HG03280 (cell line): ENCODE data around the gene PPRC1.
A peak's percentile ranks its signal among the peaks of the same experiment; 100 is the strongest.

ENCODE experiments used
- ATAC-seq: cut with Tn5 transposase; IDR thresholded peaks from one replicate; pipeline ENCODE4 v1.9.1; 2021; ENCODE audit warnings: mild to moderate bottlenecking, moderate library complexity; ENCODE audit not compliant: unreplicated experiment

Gene PPRC1

GRCh38 chr10:102118867-102119266 lies 14.0 kb upstream of the PPRC1 start:
- no peak for ATAC-seq

DNA sequence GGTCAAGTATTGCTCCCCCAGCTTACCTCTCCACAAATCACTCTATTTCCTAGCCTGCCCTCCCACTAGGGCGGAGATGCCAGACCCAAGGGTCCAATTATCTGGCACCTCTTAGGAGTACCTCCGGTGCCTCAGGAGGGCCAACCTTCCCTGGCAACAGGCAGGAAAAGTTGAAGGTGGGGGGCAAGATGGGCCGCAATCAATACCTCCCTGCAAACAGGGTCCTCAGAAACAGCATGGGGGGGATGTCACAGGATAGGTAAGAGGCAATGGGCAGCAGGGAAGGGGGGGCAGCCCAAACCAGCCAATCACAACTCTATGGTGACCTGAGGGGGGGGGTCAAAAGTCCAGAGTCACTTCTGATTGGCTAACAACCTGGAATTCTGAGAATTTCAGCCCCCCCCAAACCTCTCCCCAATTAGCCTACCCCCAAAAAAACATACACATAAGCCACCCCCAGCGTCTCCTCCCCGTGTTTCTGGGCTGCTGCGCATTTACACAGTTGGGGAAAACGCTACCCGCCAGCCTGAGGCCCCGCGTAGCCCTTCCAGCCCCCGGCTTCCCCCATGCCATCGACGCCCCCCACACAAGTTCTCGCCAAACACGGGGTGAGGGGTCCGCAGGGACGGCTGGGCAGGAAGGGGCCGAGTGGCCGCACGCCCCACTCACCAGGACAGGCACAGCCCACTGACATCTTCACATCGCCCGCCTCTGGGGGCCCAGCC lies 13.3 kb upstream of the PPRC1 start:
- no peak for ATAC-seq

DNA sequence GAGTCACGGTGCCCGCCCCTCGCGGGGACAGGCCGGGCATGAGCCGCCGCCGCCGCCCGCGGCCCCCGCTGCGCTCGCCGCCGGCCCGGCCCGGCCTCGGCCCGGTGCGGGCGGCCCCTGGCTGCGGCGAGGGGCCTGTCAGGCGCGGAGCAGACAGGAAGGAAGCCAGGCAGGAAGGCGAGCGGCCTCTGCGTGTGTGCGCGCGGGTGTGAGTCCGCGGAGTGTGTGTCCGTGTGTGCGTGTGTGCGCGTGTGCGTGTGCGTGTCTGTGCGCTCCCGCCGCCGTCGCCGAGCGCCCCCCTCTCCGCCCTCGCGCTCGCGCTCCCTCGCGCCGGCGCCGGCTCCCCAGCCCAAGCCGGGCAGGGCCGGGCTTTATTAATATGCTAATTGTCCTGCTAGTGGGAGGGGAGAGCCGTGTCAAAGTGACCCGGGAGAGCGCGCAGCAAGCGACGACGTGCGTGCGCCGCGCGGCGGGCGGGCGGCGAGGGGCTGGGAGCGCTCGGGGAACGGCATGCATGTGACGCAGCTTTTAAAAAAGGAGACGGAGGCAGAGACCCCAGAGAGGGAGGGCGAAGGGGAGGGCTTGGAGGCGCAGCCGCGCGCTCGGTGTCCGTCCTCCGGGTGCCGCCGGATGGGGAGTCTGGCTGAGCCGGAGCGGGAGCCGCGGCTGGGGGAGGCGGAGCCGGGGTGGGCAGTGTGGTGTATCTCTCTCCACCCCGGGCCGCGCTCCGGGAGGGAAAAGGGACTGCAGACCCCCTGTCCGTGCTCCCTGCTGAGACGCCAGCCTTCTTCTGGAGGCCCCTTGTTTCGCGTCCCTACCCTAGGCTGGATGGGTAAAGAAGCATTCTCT lies 12.5 kb upstream of the PPRC1 start, which contains the start of gene LDB1:
Gene LDB1, minus strand, starts transcription at position 227 of the 849 bp plus-strand sequence. CDS start 258 bp downstream, outside the sequence.
- ATAC-seq = peak; percentile 67

GRCh38 chr10:102120991-102121738 lies 11.7 kb upstream of the PPRC1 start:
- no peak for ATAC-seq

GRCh38 chr10:102121739-102122372 lies 11.0 kb upstream of the PPRC1 start:
- ATAC-seq = no peak

GRCh38 chr10:102122450-102122849 lies 10.4 kb upstream of the PPRC1 start:
- no peak for ATAC-seq

GRCh38 chr10:102123223-102123622 lies 9.6 kb upstream of the PPRC1 start:
- ATAC-seq = no peak

- ATAC-seq = no peak
Observed at GRCh38 chr10:102131286-102132170, 1.3 kb upstream of the PPRC1 start.

GRCh38 chr10:102132193-102132562 lies 662 bp upstream of the PPRC1 start:
- no peak for ATAC-seq

DNA sequence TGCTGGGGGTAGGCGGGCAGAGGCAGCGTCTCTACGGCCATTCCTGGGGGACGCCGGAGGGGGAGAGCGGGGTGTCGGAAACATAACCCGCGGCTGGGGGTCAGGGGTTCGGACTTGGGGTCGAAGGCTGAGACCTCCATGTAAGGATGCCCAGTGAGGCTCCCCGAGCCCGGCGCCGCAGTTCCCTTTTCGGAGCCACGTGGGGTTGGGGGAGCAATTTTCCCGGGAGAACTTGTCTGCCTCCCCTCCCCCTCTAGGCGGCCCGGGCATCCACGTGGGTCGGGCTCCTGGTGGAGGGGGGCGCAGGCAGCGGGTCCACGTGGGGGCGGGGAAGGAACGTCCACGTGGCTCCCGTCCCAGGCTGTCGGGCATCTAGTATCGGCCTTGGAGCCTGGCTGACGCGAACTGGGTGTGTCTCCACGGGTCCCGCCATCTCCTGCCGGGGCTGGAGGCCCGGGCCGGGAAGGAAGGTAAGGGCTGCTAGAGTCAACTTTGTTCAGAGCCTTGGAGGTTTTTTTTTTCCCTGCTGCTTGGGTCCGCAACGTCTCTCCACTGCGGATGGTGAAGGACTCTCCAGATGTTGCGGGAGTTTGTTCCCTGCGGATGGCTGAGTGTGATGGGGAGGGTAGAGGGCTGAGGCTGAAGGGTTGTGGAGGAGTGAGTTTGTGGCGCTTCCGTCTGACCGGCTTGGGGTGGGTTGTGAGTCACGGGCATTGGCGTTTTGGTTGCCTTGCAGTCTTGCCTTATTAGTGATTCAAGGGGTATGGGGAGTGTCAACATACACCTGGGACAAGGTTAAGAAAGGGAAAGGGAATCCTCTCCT lies 744 bp downstream of the PPRC1 start:
- peak; percentile 11 for ATAC-seq

DNA sequence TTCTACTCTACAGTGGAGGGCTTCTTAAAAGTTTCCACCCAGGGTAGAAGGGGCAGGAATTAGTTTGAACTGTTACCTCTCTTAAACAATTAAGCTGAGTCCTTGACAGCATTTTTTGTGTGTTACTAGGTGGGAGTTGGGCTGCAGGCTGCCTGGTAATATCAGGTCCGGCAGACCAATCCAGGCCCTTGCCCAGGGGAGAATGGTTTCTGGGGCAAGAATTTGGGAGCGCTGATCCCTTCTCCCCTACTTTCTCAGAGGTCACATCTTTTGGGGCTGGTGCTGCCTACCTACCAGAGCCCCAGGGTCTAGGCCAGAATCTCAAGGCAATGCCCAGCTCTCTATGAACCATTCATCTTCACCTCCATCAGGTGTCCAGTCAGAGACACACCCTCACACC lies 1.6 kb downstream of the PPRC1 start:
- ATAC-seq = no peak

- ATAC-seq = no peak
Observed at GRCh38 chr10:102135956-102136526, 3.2 kb downstream of the PPRC1 start.

- no peak for ATAC-seq
Observed at GRCh38 chr10:102139281-102140110, 6.7 kb downstream of the PPRC1 start.

DNA sequence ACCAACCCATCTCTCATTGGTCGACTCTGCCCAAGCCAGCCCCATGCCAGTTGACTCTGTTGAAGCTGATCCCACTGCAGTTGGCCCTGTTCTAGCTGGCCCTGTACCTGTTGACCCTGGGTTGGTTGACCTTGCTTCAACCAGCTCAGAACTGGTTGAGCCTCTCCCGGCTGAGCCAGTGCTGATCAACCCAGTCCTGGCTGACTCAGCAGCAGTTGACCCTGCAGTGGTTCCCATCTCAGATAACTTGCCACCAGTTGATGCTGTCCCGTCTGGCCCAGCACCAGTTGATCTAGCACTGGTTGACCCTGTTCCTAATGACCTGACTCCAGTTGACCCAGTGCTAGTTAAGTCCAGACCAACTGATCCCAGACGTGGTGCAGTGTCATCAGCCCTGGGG lies 7.4 kb downstream of the PPRC1 start:
- ATAC-seq = no peak

GRCh38 chr10:102140913-102141540 lies 8.2 kb downstream of the PPRC1 start:
- no peak for ATAC-seq

DNA sequence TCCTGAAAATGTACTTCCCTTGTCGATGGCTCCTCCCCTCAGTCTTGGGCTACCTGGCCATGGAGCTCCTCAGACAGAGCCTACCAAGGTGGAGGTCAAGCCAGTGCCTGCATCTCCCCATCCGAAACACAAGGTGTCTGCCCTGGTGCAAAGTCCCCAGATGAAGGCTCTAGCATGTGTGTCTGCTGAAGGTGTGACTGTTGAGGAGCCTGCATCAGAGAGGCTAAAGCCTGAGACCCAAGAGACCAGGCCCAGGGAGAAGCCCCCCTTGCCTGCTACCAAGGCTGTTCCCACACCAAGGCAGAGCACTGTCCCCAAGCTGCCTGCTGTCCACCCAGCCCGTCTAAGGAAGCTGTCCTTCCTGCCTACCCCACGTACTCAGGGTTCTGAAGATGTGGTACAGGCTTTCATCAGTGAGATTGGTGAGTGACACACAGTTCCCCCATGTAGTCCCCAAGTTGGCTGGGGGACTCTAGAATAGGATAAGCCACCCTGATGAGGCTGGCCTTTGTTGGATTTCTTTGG lies 8.8 kb downstream of the PPRC1 start:
- ATAC-seq = no peak

GRCh38 chr10:102146971-102147428 lies 14.2 kb downstream of the PPRC1 start:
- no peak for ATAC-seq
